Stimulated activated CD8-positive, alpha-beta memory T cell treated with anti-CD3 and anti-CD28 coated beads, Interleukin-15, amount 100 ng/mL, for 1 hour (primary cell): ENCODE measurements around the gene PRAMEF11.
"Not testable (repeated sequence)": the region's sequence is repeated elsewhere in the genome, so short reads cannot be mapped to it uniquely, and the experiment has no call there.

Source experiments
- DNase-seq: peaks from one replicate; pipeline ENCODE4 v3.0.0-alpha.2; 2020; ENCODE audit warnings: low read depth

Gene PRAMEF11

GRCh38 chr1:12831310-12831709 is at the start of gene PRAMEF11:
TSS of gene PRAMEF11 (minus strand) at chr1:12831410. CDS start at chr1:12828789, 2,621 bp downstream.
- DNase-seq = not testable (repeated sequence)

- DNase-seq = not testable (repeated sequence)
Measured at GRCh38 chr1:12878453-12878852, 47.2 kb upstream of the PRAMEF11 start.

- DNase-seq = not testable (repeated sequence)
Measured at GRCh38 chr1:12863131-12863880, 32.1 kb upstream of the PRAMEF11 start.

GRCh38 chr1:12856786-12857185 is 25.6 kb upstream of the PRAMEF11 start, which contains the start of gene PRAMEF2:
TSS of gene PRAMEF2 (plus strand) at chr1:12857086. CDS start at chr1:12859010, 1,924 bp downstream.
- not testable (repeated sequence) for DNase-seq

- no peak for DNase-seq
Measured at GRCh38 chr1:12851779-12852178, 20.6 kb upstream of the PRAMEF11 start.

- DNase-seq = not testable (repeated sequence)
Measured at GRCh38 chr1:12848620-12849019, 17.4 kb upstream of the PRAMEF11 start, which contains the start of gene HNRNPCL1. TSS of gene HNRNPCL1 (minus strand) at chr1:12848720. CDS start at chr1:12848289, 431 bp downstream.

- not testable (repeated sequence) for DNase-seq
Measured at GRCh38 chr1:12833251-12833650, 2.0 kb upstream of the PRAMEF11 start.

- DNase-seq = not testable (repeated sequence)
Measured at GRCh38 chr1:12819061-12819460, 12.1 kb downstream of the PRAMEF11 start.

- DNase-seq = no peak
Measured at GRCh38 chr1:12811409-12811784, 19.8 kb downstream of the PRAMEF11 start.

GRCh38 chr1:12810691-12811408 is 20.4 kb downstream of the PRAMEF11 start:
- no peak for DNase-seq

- DNase-seq = no peak
Measured at GRCh38 chr1:12809933-12810332, 21.3 kb downstream of the PRAMEF11 start.

- DNase-seq = no peak
Measured at GRCh38 chr1:12799730-12800129, 31.5 kb downstream of the PRAMEF11 start.

GRCh38 chr1:12798911-12799310 is 32.3 kb downstream of the PRAMEF11 start:
- no peak for DNase-seq

GRCh38 chr1:12791097-12791496 is 40.1 kb downstream of the PRAMEF11 start, which contains the start of gene PRAMEF1:
TSS of gene PRAMEF1 (plus strand) at chr1:12791397. CDS start at chr1:12793228, 1,831 bp downstream.
- not testable (repeated sequence) for DNase-seq

- DNase-seq = not testable (repeated sequence)
Measured at GRCh38 chr1:12784729-12785128, 46.5 kb downstream of the PRAMEF11 start.

GRCh38 chr1:12783783-12784182 is 47.4 kb downstream of the PRAMEF11 start:
- not testable (repeated sequence) for DNase-seq

GRCh38 chr1:12781488-12781887 is 49.7 kb downstream of the PRAMEF11 start:
- DNase-seq = not testable (repeated sequence)

GRCh38 chr1:12778907-12779306 is 52.3 kb downstream of the PRAMEF11 start:
- no peak for DNase-seq

GRCh38 chr1:12778061-12778460 is 53.1 kb downstream of the PRAMEF11 start:
- DNase-seq = no peak

- DNase-seq = no peak
Measured at GRCh38 chr1:12776801-12777557, 54.2 kb downstream of the PRAMEF11 start.

- DNase-seq = no peak
Measured at GRCh38 chr1:12775443-12775842, 55.8 kb downstream of the PRAMEF11 start.

- DNase-seq = no peak
Measured at GRCh38 chr1:12774801-12775345, 56.3 kb downstream of the PRAMEF11 start.
